HG03342 (cell line): Measurements from ENCODE around the gene BHLHE23.

Source experiments
- ATAC-seq: cut with Tn5 transposase; IDR thresholded peaks from one replicate; pipeline ENCODE4 v1.9.1; 2021; ENCODE audit warnings: mild to moderate bottlenecking, moderate library complexity; ENCODE audit not compliant: unreplicated experiment

BHLHE23 gene

DNA sequence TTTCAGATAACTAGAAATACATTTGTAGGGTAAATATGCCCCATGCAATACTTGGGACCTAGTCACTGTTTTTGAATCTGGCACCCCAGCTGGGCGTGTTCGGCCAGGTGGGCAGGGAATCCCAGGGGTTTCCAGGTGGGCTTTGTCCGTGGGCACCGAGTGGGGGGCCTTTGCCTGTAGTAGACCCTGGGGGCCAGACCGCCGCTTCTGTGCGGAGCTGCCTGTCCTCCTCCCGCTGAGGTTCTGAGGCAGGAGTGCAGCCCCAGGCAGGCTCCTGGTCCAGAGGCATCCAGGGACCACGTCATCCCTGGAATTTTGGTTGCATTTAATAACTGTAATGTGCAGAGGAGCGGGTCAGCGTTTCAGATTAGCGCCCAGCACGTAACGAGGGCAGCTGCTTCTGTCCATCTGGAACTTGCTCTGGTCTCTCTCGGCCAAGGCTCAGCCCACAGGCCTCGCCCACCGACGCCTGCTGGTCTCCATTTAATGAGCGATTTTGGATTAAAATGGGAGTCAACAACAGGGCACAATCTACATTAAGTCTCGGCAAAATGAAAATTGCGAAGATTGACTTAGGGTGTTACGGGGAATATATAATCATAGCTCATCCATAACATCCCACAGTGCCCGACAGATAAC lies 12.8 kb downstream of the BHLHE23 start:
- ATAC-seq = no peak

- ATAC-seq = no peak
These were observed 14.9 kb downstream of the BHLHE23 start for GRCh38 chr20:62991863-62992262.

GRCh38 chr20:62991196-62991807 lies 15.5 kb downstream of the BHLHE23 start:
- ATAC-seq = no peak

GRCh38 chr20:62990306-62990825 lies 16.4 kb downstream of the BHLHE23 start:
- ATAC-seq = no peak

DNA sequence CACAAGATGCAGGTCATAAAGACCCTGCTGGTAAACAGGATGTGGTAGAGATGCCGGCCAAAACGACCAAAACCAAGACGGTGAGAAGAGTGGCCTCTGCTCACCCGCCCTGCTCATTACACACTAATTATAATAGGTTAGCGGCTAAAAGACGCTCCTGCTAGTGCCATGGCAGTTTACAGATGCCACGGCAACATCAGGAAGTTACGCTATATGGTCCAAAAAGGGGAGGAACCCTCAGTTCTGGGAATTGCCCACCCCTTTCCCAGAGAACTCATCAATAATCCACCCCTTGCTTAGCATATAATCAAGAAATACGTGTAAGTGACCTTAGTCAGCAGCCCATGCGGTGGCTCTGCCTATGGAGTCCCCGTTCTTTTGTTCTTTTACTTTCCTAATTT lies 17.6 kb downstream of the BHLHE23 start:
- ATAC-seq = no peak

GRCh38 chr20:62987114-62987513 lies 19.6 kb downstream of the BHLHE23 start:
- no peak for ATAC-seq

DNA sequence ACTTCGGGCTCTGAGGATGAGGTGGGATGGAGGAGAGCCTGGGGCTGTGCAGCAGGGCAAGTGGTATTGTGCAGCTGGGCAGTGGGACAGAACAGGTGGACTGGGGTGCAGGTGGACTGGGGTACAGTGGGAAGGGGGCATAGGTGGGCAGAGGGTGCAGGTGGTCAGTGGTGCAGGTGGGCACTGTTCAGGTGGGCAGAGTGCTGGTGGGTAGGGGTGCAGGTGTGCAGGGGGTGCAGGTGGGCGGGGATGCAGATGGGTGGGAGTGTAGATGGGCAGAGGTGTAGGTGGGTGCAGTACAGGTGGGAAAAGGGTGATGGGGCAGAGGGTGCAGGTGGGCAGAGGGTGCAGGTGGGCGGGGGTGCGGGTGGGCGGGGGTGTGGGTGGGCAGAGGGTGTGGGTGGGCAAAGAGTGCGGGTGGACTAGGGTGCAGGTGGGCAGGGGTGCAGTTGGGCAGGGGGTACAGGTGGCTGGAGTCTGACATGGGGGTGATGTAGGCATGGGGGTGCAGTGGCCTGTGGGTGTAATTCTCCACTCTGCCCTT lies 20.4 kb downstream of the BHLHE23 start:
- ATAC-seq = no peak

- ATAC-seq = no peak
These were observed 21.4 kb downstream of the BHLHE23 start for GRCh38 chr20:62985444-62985778.

DNA sequence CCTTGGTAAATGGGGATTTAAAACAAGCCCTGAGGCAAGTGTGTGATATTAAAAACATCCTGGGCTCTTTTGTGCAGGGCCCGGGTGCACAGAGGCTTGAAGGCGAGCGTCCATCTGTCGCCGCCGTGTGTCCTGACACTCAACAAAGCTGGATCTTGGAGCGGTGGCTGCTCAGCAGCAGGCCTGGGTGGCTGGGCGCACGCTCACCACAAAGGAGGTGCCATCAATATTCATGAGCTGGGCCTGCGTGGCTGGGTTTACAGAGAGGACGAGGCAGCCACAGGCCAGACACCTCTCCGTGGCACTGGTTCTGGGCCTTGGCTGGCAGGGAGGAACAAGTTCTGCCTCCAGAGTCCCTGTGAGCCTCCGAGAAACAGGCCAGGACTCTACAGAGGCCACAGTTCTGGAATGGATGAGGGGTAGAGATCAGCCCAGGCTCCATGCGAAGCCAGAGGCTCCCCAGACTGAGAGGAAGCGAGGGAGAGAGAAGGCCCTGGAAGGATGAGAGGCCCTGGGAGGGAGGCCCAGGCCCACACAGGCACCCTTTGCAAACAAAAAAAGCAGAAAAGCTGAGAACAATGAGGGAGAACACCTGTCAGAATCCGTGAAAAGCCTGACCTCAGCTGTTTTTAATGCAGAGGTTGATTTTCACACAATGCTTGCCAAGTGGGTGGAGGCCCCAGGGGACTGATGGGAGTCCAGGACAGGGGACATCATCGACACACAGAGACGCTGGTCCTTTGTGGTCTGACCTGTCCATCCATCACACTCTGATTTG lies 21.9 kb downstream of the BHLHE23 start:
- ATAC-seq = no peak

DNA sequence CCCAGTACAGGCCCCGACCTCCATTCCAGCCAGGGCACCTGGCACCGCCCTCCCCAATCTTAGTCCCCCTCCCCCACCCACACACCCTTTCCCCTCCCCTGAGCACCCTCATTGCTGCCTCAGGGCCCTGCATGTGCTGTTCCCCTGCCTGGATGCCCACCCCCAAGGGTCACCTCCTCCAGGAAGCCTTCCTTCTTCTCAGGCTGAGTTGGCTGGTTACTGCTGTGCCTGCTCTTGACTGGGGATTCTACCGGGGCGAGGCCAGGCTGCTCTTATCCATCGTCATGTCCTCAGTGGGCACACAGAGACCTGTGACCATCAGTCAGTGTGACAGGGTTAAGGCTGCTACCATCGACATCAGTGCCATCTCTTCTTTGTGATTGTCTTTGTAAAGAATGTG lies 23.6 kb downstream of the BHLHE23 start:
- no peak for ATAC-seq

GRCh38 chr20:62982124-62983075 lies 24.4 kb downstream of the BHLHE23 start:
- ATAC-seq = no peak

- no peak for ATAC-seq
These were observed 25.8 kb downstream of the BHLHE23 start for GRCh38 chr20:62980970-62981369.

- no peak for ATAC-seq
These were observed 26.3 kb downstream of the BHLHE23 start for GRCh38 chr20:62980380-62980960.

DNA sequence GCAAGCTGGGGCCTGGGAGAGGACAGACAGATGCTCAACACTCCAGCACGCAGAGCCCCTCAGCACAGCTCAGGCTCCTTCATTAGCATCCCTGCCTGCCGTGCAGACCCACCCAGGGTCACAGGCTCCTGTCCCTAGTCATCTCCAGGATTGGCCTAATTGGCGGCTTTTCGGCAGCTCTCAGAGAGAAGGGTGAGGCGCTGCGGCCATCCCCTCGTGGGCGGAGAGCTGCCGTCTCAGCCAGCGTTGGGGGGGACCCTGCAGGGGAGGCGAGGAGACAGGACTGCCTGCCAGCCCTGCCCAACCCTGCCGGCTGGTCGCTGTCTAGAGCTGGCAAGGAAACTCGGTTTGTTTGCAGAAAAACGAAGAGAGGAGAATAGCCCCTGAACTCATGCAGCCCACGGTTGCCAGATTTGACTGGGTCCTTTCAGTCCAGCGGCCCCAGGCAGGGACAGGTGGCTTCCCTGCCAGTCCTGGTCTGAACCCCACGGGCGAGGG lies 26.8 kb downstream of the BHLHE23 start:
- ATAC-seq = no peak

GRCh38 chr20:62979310-62979709 lies 27.5 kb downstream of the BHLHE23 start:
- no peak for ATAC-seq

DNA sequence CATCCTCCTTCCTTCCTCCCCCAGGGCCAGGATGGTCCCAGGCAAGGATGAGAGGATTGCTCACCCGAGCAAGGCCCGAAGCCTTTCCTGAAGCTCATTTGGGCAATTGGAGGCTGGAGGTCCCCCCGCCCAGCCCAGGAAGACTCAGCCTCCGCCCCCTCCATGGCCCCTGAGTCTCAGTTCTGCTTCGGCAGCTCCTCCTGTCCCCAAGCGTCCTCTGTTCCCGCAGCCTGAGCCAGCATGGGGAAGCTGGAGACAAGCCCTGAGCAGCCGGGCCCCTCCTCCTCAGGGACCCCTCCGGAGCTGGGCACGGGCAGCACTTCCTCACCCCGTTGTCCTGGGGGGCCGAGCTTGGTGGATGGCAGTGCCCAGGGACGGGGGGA lies 28.2 kb downstream of the BHLHE23 start:
- no peak for ATAC-seq

DNA sequence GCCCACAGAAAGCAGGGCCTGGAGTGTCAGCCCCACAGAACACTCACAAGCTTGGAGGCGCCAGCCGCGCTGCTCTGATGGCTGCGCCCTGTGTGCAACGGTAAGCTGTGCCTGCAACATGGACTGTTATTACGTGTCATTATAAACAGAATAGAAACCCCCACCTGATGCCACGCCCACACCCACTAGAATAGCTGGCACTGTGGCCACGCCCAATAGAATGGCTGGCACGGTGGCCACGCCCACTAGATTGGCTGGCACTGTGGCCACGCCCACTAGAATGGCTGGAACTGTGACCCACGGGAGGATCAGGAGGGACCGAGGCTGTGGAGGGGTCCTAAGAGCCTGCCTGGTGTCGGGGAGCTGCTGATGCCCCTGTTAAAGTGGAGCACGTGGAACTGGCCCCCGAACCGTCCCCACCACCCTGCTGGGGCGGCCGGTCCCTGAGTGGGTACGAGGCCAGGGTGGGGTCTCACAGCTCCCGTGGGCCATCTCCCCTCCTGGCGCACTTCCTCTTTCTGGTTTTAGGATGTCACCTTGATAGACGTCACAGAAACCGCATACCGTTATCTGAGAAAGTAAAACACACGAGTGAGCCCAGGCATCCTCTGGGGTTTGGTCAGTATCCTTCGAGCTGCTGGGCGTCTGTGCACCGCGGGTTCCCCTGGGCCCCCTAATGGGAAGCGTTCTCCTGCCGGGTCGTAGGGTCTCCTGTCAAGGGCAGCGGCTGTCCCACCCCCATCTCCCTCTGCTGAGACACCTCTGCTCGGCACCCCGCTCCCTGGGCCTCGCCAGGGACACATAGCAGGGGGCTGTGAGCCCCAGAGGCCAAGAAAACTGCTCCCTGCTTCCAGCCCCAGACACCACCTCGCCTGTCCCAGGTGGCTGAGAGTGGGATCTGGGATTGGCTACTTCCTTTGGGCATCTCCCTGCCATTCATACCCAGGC lies 28.9 kb downstream of the BHLHE23 start:
- ATAC-seq = peak; percentile 63

DNA sequence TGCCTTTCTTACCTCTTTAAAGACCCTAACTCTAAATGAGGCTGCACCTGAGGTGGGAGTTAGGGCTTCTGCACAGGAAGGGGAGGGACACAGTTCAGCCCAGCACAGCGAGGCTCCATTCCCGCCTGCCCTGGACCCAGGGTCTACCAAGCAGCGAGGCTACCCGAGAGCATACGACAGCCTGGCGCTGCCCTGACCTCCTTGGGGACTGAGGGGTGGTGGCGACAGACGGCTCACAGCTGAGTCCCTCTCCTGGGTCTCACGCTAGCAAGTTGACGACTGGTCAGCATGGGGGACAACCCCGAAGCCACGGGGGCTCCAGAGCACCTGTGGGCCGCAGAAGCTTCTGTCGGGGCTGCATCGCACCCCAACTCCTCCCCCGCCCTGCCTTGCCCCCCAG lies 29.9 kb downstream of the BHLHE23 start:
- ATAC-seq = no peak
